Measurements from ENCODE around the gene FAM53C.
A peak's percentile ranks its signal among the peaks of the same experiment; 100 is the strongest.
"Not testable (repeated sequence)": the region's sequence is repeated elsewhere in the genome, so short reads cannot be mapped to it uniquely, and the experiment has no call there.

Gene FAM53C

GRCh38 chr5:138372653-138373052, 34.6 kb downstream of the FAM53C start:
- no peak overlapping the region for H3K27ac ChIP-seq
- ChIA-PET CTCF (interaction anchor here (1.0 to 3.8 kb wide), 2 partner anchors 20 to 149 kb away, joined by 3 to 35 read pairs; partner anchors contain the start of gene KDM3B), POLR2A (ENCODE audit: low non-redundant PET) (no interaction called here)
- DNase-seq (ENCODE audit: low spot score): no peak
- TF ChIP-seq, protein P1, sequence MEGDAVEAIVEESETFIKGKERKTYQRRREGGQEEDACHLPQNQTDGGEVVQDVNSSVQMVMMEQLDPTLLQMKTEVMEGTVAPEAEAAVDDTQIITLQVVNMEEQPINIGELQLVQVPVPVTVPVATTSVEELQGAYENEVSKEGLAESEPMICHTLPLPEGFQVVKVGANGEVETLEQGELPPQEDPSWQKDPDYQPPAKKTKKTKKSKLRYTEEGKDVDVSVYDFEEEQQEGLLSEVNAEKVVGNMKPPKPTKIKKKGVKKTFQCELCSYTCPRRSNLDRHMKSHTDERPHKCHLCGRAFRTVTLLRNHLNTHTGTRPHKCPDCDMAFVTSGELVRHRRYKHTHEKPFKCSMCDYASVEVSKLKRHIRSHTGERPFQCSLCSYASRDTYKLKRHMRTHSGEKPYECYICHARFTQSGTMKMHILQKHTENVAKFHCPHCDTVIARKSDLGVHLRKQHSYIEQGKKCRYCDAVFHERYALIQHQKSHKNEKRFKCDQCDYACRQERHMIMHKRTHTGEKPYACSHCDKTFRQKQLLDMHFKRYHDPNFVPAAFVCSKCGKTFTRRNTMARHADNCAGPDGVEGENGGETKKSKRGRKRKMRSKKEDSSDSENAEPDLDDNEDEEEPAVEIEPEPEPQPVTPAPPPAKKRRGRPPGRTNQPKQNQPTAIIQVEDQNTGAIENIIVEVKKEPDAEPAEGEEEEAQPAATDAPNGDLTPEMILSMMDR (conservative IDR thresholded peaks at IDR 0.05; ENCODE audit: low read depth): no peak

DNA sequence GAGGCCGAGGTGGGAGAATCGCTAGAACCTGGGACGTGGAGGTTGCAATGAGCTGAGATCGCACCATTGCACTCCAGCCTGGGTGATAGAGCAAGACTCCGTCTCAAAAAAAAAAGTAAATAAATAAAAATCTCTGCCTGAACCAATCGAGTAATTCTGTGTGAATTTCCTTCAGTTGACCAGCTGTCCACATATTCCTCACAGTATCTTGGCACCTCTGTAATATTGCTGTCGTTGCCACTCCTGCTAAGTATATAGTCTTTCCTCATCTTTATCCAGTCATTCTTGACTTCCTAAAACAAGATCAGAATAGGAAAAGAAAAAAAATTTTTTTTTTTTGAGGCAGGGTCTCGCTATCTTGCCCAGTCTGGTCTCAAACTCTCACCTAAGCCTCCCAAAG, 44.3 kb downstream of the FAM53C start:
- ChIA-PET POLR2A (ENCODE audit: low non-redundant PET) (no interaction called here), CTCF (interaction anchor here (0.5 to 0.9 kb wide), 4 partner anchors 30 to 1747 kb away, joined by 3 to 4 read pairs (median 3); partner anchors contain the start of gene KDM3B)
- no peak for DNase-seq (ENCODE audit: low spot score)
- H3K27ac ChIP-seq: no peak overlapping the region
- TF ChIP-seq, protein P1 (conservative IDR thresholded peaks at IDR 0.05; ENCODE audit: low read depth): no peak

DNA sequence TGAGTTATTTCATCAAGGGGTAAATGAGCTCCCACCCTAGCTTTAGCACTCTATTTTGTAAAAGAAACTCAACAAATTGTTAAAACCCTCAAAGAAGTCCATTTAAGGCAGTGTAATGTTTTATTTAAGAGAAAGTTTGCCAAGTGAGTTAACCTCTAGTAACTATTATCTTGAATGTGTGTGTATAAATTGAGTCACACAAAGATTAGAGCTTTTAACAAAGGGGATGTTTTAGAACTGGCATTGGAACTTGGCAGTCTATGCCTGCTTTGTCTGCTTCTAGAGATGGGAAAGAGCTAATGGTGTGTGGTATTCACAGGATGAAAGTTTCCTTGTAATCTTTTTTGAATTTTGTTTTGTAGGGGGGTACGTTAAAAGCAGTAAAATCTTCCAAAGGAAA, 47.6 kb downstream of the FAM53C start:
- DNase-seq (ENCODE audit: low spot score): no peak
- ChIA-PET CTCF (interaction anchor here (0.6 to 1.5 kb wide), 3 partner anchors 24 to 184 kb away, joined by 3 to 8 read pairs (median 4); partner anchors contain the start of gene KDM3B), POLR2A (ENCODE audit: low non-redundant PET) (no interaction called here)
- TF ChIP-seq, protein P1 (conservative IDR thresholded peaks at IDR 0.05; ENCODE audit: low read depth): no peak
- no peak overlapping the region for H3K27ac ChIP-seq

DNA sequence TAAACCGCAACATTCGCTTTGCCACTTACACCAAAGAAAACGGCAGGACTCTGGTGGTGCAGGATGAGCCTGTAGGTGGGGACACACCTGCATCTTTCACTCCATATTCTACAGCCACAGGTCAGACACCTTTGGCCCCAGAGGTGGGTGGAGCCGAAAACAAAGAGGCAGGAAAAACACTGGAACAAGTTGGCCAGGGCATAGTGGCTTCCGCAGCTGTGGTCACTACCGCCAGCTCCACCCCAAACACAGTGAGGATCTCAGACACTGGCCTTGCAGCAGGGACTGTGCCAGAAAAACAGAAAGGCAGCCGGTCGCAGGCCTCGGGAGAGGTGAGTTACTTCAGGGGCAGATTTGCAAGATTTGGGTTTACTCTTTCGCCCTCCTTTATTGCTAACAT, 48.2 kb downstream of the FAM53C start:
- CTCF ChIA-PET: interaction anchor here (0.6 to 0.7 kb wide), 2 partner anchors 132 to 184 kb away, joined by 3 read pairs; no protein-coding TSS in a partner anchor
- DNase-seq (ENCODE audit: low spot score): no peak
- peak overlapping the region; percentile 12; the same call in 1 of the 2 replicates for H3K27ac ChIP-seq
- POLR2A ChIA-PET (ENCODE audit: low non-redundant PET): interaction anchor here (0.6 kb wide), 1 partner anchor 574 kb away, joined by 6 read pairs; no protein-coding TSS in a partner anchor
- TF ChIP-seq, protein P1 (conservative IDR thresholded peaks at IDR 0.05; ENCODE audit: low read depth): no peak

GRCh38 chr5:138389332-138389731, 51.3 kb downstream of the FAM53C start:
- DNase-seq (ENCODE audit: low spot score): no peak
- CTCF ChIA-PET: interaction anchor here (0.7 kb wide), 1 partner anchor 737 kb away, joined by 3 read pairs; no protein-coding TSS in a partner anchor
- TF ChIP-seq, protein P1 (conservative IDR thresholded peaks at IDR 0.05; ENCODE audit: low read depth): no peak
- H3K27ac ChIP-seq: no peak overlapping the region
- POLR2A ChIA-PET (ENCODE audit: low non-redundant PET): no interaction called here

DNA sequence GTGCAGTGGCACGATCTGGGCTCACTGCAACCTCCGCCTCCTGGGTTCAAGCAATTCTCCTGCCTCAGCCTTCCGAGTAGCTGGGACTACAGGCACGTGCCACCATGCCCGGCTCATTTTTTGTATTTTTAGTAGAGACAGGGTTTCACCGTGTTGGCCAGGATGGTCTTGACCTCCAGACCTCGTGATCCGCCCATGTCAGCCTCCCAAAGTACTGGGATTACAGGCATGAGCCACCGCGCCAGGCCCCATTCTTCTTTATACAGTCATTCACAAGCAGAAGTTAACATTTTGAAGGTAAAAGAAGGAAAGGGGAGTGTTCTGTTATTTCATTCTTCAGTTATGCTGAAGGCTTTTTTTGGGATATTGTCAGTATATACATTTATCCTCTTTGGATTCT, 51.8 kb downstream of the FAM53C start:
- POLR2A ChIA-PET (ENCODE audit: low non-redundant PET); DNase-seq (ENCODE audit: low spot score): not testable (repeated sequence)
- CTCF ChIA-PET: interaction anchor here (0.7 kb wide), 2 partner anchors 158 to 736 kb away, joined by 3 to 4 read pairs; no protein-coding TSS in a partner anchor

GRCh38 chr5:138391859-138392386, 53.9 kb downstream of the FAM53C start:
- TF ChIP-seq, protein P1 (conservative IDR thresholded peaks at IDR 0.05; ENCODE audit: low read depth): no peak
- CTCF ChIA-PET: interaction anchor here (1.0 kb wide), 1 partner anchor 39 kb away, joined by 4 read pairs; the partner anchor contains the start of gene KDM3B
- no peak overlapping the region for H3K27ac ChIP-seq
- DNase-seq (ENCODE audit: low spot score): no peak
- POLR2A ChIA-PET (ENCODE audit: low non-redundant PET): no interaction called here

More for the DNA sequence above, 51.8 kb downstream of the FAM53C start:
- H3K27ac ChIP-seq: not testable (repeated sequence)

All from RWPE1 (cell line).